ENCODE results near the gene LONP1.

- TF ChIP-seq CTCF (IDR thresholded peaks at IDR 0.05; ENCODE audit: insufficient read depth, low read depth, low read length) (peak; percentile 41), EZH2 (IDR thresholded peaks at IDR 0.05; ENCODE audit: insufficient read depth, low read length) (no peak)
Measured at GRCh38 chr19:5686647-5687359, 33.1 kb downstream of the LONP1 start.
